ENCODE measurements around the gene RNASE13.
"Not testable (repeated sequence)": the region's sequence is repeated elsewhere in the genome, so short reads cannot be mapped to it uniquely, and the experiment has no call there.

Gene RNASE13

DNA sequence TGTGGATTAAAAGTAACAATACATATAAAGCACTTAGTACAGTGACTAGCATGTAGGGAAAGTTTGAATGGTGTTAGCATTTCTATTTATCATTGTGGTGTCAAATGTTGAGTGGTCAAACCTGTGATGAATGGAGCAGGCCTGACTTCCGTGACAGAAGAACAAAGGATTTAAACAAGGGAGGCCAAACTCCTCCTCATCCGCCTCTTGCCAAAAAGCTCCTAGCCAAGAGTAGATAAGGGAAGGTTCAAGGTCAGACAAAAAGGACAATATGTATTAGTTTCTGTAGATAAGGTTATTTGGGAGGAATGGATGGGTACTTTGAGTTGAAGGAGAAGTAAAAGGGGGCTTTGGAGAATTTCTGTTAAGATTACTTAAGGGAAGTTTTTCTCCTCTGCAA lies 14.0 kb upstream of the RNASE13 start:
- H3K4me3 ChIP-seq (ENCODE audit: low read depth, low read length) = no peak overlapping the region
- TF ChIP-seq, protein P1, sequence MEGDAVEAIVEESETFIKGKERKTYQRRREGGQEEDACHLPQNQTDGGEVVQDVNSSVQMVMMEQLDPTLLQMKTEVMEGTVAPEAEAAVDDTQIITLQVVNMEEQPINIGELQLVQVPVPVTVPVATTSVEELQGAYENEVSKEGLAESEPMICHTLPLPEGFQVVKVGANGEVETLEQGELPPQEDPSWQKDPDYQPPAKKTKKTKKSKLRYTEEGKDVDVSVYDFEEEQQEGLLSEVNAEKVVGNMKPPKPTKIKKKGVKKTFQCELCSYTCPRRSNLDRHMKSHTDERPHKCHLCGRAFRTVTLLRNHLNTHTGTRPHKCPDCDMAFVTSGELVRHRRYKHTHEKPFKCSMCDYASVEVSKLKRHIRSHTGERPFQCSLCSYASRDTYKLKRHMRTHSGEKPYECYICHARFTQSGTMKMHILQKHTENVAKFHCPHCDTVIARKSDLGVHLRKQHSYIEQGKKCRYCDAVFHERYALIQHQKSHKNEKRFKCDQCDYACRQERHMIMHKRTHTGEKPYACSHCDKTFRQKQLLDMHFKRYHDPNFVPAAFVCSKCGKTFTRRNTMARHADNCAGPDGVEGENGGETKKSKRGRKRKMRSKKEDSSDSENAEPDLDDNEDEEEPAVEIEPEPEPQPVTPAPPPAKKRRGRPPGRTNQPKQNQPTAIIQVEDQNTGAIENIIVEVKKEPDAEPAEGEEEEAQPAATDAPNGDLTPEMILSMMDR (IDR thresholded peaks at IDR 0.05; ENCODE audit: low read depth, low read length) = no peak

DNA sequence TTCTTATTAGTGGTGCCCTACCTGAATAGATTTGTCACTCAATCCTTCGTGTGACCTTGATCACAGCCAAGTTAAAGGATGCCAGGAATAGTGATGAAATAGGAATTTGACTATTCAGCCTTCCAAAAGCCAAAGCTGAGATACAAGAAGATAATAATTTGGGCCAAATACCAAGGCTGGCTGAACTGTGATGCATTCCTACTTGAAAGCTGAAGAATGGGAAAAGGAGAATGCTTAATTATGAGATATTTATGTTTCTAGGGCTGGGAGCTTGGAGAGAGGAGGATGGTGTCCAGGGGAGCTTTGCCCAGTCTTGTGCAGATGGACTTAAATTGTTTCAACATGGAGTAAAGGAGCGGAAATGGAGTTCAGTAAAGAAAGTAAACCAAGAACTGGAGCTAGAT lies 12.8 kb upstream of the RNASE13 start:
- no peak overlapping the region for H3K4me3 ChIP-seq (ENCODE audit: low read depth, low read length)
- TF ChIP-seq, protein P1 (IDR thresholded peaks at IDR 0.05; ENCODE audit: low read depth, low read length) = no peak

DNA sequence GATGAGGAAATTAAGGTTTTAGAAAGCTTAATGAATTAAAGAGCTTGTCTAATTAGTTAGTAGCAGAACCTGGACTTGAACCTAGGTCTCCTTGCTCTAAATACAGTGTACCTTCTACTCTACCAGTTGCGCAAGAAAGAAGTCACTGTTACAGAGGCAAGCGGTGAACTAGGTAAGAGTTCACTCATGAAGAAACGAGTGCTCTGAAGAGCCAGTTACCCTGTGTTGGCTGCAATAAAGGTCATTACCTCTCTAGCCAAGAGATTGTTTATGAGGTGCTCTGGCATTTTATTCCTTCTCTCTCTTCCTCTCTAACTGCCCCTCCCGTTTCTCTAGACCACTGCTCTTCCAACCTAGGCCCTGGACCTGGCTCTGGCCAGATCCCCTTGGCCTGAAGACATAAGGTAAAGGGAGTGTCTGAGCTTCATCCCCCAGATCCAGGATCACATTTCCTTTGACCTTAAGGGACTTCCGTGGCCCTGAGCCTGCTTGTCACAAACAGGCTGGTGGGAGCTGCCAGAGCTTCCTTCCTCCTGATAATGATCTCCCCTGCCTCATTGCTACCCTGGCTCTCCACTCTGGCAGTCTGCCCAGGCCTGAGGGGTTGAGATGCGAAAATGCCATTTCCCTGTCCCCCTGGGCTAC lies 9.5 kb upstream of the RNASE13 start:
- H3K4me3 ChIP-seq (ENCODE audit: low read depth, low read length) = no peak overlapping the region
- TF ChIP-seq, protein P1 (IDR thresholded peaks at IDR 0.05; ENCODE audit: low read depth, low read length) = no peak

DNA sequence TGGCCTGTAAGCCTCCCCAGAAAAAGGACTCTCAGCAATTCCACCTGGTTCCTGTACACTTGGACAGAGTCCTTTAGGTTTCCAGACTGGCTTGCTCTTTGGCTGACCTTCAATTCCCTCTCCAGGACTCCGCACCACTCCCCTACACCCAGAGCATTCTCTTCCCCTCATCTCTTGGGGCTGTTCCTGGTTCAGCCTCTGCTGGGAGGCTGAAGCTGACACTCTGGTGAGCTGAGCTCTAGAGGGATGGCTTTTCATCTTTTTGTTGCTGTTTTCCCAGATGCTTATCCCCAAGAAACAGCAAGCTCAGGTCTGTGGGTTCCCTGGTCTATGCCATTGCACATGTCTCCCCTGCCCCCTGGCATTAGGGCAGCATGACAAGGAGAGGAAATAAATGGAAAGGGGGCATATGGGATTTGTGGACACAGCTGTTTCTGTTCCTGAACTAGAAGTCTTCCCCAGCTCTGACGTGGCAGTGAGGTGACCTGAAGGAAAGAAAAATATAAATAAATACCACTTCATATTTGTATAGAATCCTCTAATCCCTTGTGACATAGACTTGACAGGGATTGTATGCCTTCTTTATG lies 8.9 kb upstream of the RNASE13 start:
- TF ChIP-seq, protein P1 (IDR thresholded peaks at IDR 0.05; ENCODE audit: low read depth, low read length) = no peak

DNA sequence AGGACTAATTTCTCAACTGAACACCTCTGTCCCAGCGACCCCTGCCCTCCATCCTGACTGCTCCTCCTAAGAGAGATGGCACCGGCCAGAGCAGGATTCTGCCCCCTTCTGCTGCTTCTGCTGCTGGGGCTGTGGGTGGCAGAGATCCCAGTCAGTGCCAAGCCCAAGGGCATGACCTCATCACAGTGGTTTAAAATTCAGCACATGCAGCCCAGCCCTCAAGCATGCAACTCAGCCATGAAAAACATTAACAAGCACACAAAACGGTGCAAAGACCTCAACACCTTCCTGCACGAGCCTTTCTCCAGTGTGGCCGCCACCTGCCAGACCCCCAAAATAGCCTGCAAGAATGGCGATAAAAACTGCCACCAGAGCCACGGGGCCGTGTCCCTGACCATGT lies 8.3 kb upstream of the RNASE13 start:
- H3K4me3 ChIP-seq (ENCODE audit: low read depth, low read length) = no peak overlapping the region
- TF ChIP-seq, protein P1 (IDR thresholded peaks at IDR 0.05; ENCODE audit: low read depth, low read length) = no peak

More for the DNA sequence above, 8.9 kb upstream of the RNASE13 start:
- H3K4me3 ChIP-seq (ENCODE audit: low read depth, low read length) = no peak overlapping the region

DNA sequence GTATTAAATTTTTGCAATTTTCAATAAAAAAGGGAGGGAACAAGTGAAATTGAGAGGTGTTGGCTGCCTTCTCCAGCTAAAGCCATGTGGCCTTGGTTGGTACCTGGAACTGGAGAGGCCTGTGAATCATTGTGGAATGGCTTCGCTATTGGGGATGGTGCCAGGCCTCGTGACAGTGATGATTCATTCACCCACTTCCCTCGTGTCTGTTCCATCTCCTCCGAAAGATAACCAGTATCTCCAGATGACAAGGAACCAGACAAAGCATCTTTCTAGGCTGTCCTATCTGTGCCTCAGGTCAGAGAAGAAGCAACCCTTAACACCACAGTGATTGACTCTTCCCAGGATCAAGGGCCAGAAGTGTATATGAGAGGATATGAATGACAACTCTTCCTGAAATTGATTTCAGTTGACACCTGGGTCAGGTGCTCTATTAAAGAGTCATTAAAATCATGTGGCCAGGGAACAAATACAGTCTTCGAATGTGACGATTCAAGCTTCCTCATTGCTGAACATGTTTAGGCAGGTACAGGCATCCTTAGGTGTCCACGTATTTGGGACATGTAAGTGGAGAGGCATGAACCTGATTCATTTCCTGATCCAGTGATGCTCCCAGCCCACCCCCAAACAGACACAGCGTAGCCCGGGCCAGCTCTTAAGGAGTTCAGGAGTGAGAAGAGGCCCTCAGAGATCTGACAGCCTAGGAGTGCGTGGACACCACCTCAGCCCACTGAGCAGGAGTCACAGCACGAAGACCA lies 7.2 kb upstream of the RNASE13 start, which contains the start of gene RNASE7:
RNASE7 (plus strand) TSS at position 687 of the 758 bp plus-strand sequence. CDS start 631 bp downstream, outside the sequence.
- H3K4me3 ChIP-seq (ENCODE audit: low read depth, low read length) = no peak within 1 kb of the TSS
- TF ChIP-seq, protein P1 (IDR thresholded peaks at IDR 0.05; ENCODE audit: low read depth, low read length) = no peak

DNA sequence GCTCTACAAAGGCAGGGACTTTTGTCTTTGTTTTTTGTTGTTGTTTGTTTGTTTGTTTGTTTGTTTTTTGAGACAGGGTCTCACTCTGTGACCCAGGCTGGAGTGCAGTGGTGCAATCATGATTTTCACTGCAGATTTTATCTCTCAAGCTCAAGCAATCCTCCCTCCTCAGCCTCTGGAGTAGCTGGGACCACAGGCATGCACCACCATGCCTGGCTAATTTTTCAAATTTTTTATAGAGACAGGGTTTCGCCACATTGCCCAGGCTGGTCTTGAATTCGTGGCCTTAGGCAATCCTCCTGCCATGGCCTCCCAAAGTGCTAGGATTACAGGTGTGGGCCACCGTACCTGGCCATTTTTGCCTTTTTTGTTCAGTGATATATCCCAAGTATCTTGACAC lies 6.3 kb upstream of the RNASE13 start:
- not testable (repeated sequence) for H3K4me3 ChIP-seq (ENCODE audit: low read depth, low read length)
